HFF-Myc (cell line): ENCODE results near the gene MALAT1.

ENCODE experiments used
- DNase-seq: peaks from one replicate; pipeline ENCODE4 v3.0.0-alpha.2; 2011; ENCODE audit warnings: low read depth; ENCODE audit errors: extremely low read depth
- H3K4me3 ChIP-seq: replicated peaks from 2 replicates; pipeline ENCODE4 v1.5.1; 2011; ENCODE audit warnings: low read depth, mild to moderate bottlenecking, control low read depth, low read length
- CTCF ChIP-seq: IDR thresholded peaks from 2 replicates; pipeline ENCODE4 v1.5.1; 2012; ENCODE audit warnings: mild to moderate bottlenecking, low read depth, low read length, control low read depth; ENCODE audit errors: missing control alignments

The MALAT1 gene

GRCh38 chr11:65537620-65538231 lies 38.9 kb downstream of the MALAT1 start:
- TF ChIP-seq CTCF = no peak
- no peak overlapping the region for H3K4me3 ChIP-seq
- DNase-seq = no peak

- DNase-seq = no peak
- no peak for TF ChIP-seq CTCF
- H3K4me3 ChIP-seq = no peak overlapping the region
These were observed 39.5 kb downstream of the MALAT1 start for GRCh38 chr11:65538232-65538914.

- peak overlapping the region; percentile 50; the same call in 1 of the 2 replicates for H3K4me3 ChIP-seq
- no peak for DNase-seq
- TF ChIP-seq CTCF = no peak
These were observed 40.3 kb downstream of the MALAT1 start for GRCh38 chr11:65538915-65539743.

GRCh38 chr11:65539744-65540289 lies 41.0 kb downstream of the MALAT1 start:
- no peak for DNase-seq
- no peak for TF ChIP-seq CTCF
- H3K4me3 ChIP-seq = peak overlapping the region; percentile 50

- peak; percentile 35 for DNase-seq
- peak overlapping the region; percentile 50 for H3K4me3 ChIP-seq
- TF ChIP-seq CTCF = peak; percentile 74
These were observed 41.6 kb downstream of the MALAT1 start for GRCh38 chr11:65540290-65541092.
